SU-DHL-6 (cell line): ENCODE results near the gene ACOX1.

Experiments
- H2AFZ ChIP-seq: fragments of 200-600 bp; sonication (generic); 2 replicates; pipeline ENCODE4 v1.6.1; 2014; ENCODE audit warnings: low read depth, mild to moderate bottlenecking, moderate library complexity, mixed read lengths, antibody characterized with exemption, low read length; ENCODE audit not compliant: severe bottlenecking
- H3F3A ChIP-seq: fragments of 200-600 bp; shearing (Covaris generic); 2 replicates; pipeline ENCODE4 v1.6.0; 2016; ENCODE audit warnings: antibody characterized with exemption, mild to moderate bottlenecking; ENCODE audit not compliant: insufficient read depth
- H3K27ac ChIP-seq: fragments of 200-600 bp; sonication (generic); 2 replicates; pipeline ENCODE4 v1.5.1; 2016; ENCODE audit warnings: low read depth, mild to moderate bottlenecking, low read length, moderate library complexity, mixed read lengths
- H3K27me3 ChIP-seq: fragments of 200-600 bp; sonication (generic), shearing (Covaris generic); 2 replicates; pipeline ENCODE4 v1.6.0; 2014; ENCODE audit warnings: mild to moderate bottlenecking, low read length
- H3K36me3 ChIP-seq: fragments of 200-600 bp; sonication (generic); 2 replicates; pipeline ENCODE4 v1.6.1; 2014; ENCODE audit warnings: mild to moderate bottlenecking, low read length, mixed read lengths
- H3K4me2 ChIP-seq: fragments of 300-600, 200-600 bp; shearing (Covaris generic), sonication (generic); 2 replicates; pipeline ENCODE4 v1.6.0; 2014; ENCODE audit warnings: low read length, low read depth, mild to moderate bottlenecking; ENCODE audit not compliant: poor library complexity, severe bottlenecking
- H3K4me3 ChIP-seq: fragments of 200-600 bp; sonication (generic); 2 replicates; pipeline ENCODE4 v1.5.1; 2014; ENCODE audit warnings: antibody characterized with exemption, low read length, mild to moderate bottlenecking, mixed read lengths; ENCODE audit not compliant: insufficient read depth, poor library complexity, severe bottlenecking
- H3K79me2 ChIP-seq: fragments of 200-600 bp; sonication (generic); 2 replicates; pipeline ENCODE4 v1.6.1; 2014; ENCODE audit warnings: mild to moderate bottlenecking, low read length, moderate library complexity; ENCODE audit not compliant: insufficient read depth
- H3K9ac ChIP-seq: fragments of 200-600 bp; sonication (generic); 2 replicates; pipeline ENCODE4 v1.7.0; 2014; ENCODE audit warnings: mild to moderate bottlenecking, low read length
- H3K9me2 ChIP-seq: fragments of 200-600 bp; sonication (generic); replicated peaks from 2 replicates; pipeline ENCODE4 v1.6.1; 2014; ENCODE audit warnings: low read length; ENCODE audit not compliant: insufficient read depth
- H3K9me3 ChIP-seq: fragments of 200-600 bp; sonication (generic); 2 replicates; pipeline ENCODE4 v1.6.1; 2014; ENCODE audit warnings: low read length, mixed read lengths; ENCODE audit not compliant: insufficient read depth
- H4K20me1 ChIP-seq: fragments of 200-600 bp; sonication (generic); 2 replicates; pipeline ENCODE4 v1.6.1; 2014; ENCODE audit warnings: low read depth, mild to moderate bottlenecking, antibody characterized with exemption, low read length, moderate library complexity, mixed read lengths
- EZH2phosphoT487 ChIP-seq: fragments of 200-600 bp; sonication (generic), shearing (Covaris generic); conservative IDR thresholded peaks from 2 replicates; pipeline ENCODE4 v1.6.1; 2018; ENCODE audit warnings: mild to moderate bottlenecking, antibody characterized with exemption, low read length, moderate library complexity, mixed read lengths
- TF ChIP-seq, protein P1 (sequence below): fragments of 200-600 bp; sonication (generic); IDR thresholded peaks from one replicate; pipeline ENCODE4 v1.5.1; 2017; ENCODE audit warnings: antibody characterized with exemption, mild to moderate bottlenecking, low read length, moderate library complexity; ENCODE audit not compliant: insufficient read depth, poor library complexity, severe bottlenecking

Gene ACOX1

DNA sequence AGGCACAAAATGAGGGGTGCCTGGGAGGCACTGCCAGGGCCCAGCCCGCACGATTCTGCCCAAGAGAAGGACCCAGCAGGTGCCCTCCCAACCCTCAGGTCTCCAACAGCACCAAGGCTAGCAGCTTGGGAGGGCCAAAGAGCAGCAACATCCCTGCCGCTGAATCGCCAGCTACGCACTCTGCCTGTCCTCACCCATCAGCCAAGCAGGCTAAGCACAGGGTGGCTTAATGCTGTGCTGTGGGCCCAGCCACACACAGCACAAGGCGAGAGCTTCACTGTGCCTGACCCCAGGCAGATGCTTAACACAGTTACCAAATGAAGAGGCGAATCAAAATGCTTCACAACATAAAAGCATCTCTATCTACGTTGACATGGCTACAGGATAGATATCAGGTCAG lies 63.7 kb downstream of the ACOX1 start:
- Histone ChIP-seq H3K79me2 (no peaks in the 10 kb centered on the region), H3K9ac (no peak overlapping the region), H3K4me2 (no peak overlapping the region), H3K9me3 (no peaks in the 10 kb centered on the region), H3K27ac (no peak overlapping the region), H3K4me3 (no peak overlapping the region), H3K36me3 (no peaks in the 10 kb centered on the region), H3K27me3 (no peaks in the 10 kb centered on the region), H4K20me1 (no peaks in the 10 kb centered on the region), H3F3A (no peaks in the 10 kb centered on the region), H2AFZ (no peak overlapping the region), H3K9me2 (no peaks in the 10 kb centered on the region)
- no peak for TF ChIP-seq EZH2phosphoT487

DNA sequence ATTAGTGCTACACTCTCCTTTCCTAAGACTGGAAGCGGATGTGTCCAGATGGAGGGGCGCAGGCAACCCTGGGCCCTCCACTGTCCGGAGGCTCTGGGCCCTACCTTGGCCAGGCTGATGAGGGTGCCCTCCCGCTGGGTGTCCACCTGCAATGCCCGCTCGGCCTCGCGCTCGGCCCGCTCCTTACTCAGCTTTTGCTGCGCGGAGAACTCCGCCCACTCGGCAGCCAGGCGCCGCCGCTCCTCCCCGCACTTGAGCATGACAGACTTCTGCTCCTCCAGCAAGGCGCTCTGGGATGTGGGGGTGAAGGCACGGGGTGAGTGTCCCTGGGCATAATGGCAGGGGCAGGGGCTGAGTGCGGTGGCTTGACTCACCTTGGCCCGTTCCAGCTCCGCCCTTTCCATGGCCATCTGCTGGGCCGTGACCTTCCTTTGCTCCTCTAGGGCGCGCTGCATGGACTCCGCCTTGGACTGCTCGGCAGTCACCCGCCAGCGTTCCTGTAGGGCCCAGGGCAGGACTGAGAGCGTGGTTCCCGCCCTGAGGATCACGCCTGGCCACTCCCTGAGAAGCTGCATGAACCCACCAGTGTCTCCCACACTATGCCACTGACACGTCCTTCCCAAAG lies 64.2 kb downstream of the ACOX1 start:
- Histone ChIP-seq H3K27ac (no peak overlapping the region), H3K79me2 (no peaks in the 10 kb centered on the region), H4K20me1 (no peaks in the 10 kb centered on the region), H3K9me3 (no peaks in the 10 kb centered on the region), H3F3A (0 out of 2 replicates have a peak, but pooled peaks cover 2% of the 10 kb centered on the region), H2AFZ (no peak overlapping the region), H3K9ac (no peak overlapping the region), H3K4me2 (no peak overlapping the region), H3K36me3 (no peaks in the 10 kb centered on the region), H3K9me2 (no peaks in the 10 kb centered on the region), H3K4me3 (no peak overlapping the region), H3K27me3 (no peaks in the 10 kb centered on the region)
- TF ChIP-seq EZH2phosphoT487, result no peak
- TF ChIP-seq, protein P1, sequence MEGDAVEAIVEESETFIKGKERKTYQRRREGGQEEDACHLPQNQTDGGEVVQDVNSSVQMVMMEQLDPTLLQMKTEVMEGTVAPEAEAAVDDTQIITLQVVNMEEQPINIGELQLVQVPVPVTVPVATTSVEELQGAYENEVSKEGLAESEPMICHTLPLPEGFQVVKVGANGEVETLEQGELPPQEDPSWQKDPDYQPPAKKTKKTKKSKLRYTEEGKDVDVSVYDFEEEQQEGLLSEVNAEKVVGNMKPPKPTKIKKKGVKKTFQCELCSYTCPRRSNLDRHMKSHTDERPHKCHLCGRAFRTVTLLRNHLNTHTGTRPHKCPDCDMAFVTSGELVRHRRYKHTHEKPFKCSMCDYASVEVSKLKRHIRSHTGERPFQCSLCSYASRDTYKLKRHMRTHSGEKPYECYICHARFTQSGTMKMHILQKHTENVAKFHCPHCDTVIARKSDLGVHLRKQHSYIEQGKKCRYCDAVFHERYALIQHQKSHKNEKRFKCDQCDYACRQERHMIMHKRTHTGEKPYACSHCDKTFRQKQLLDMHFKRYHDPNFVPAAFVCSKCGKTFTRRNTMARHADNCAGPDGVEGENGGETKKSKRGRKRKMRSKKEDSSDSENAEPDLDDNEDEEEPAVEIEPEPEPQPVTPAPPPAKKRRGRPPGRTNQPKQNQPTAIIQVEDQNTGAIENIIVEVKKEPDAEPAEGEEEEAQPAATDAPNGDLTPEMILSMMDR, result no peak

- no peaks in the 10 kb centered on the region for H4K20me1 ChIP-seq
- H3K9me3 ChIP-seq, result no peaks in the 10 kb centered on the region
- H2AFZ ChIP-seq, result no peak overlapping the region
- H3K9me2 ChIP-seq, result no peaks in the 10 kb centered on the region
- peaks cover 10% of the 10 kb centered on the region for H3F3A ChIP-seq
- H3K9ac ChIP-seq, result no peak overlapping the region
- H3K4me3 ChIP-seq, result no peak overlapping the region
- no peak overlapping the region for H3K27ac ChIP-seq
- no peaks in the 10 kb centered on the region for H3K79me2 ChIP-seq
- no peaks in the 10 kb centered on the region for H3K27me3 ChIP-seq
- no peaks in the 10 kb centered on the region for H3K36me3 ChIP-seq
- TF ChIP-seq, protein P1, result no peak
- no peak for TF ChIP-seq EZH2phosphoT487
- H3K4me2 ChIP-seq, result no peak overlapping the region
These were observed 65.3 kb downstream of the ACOX1 start for GRCh38 chr17:75913537-75914210.

DNA sequence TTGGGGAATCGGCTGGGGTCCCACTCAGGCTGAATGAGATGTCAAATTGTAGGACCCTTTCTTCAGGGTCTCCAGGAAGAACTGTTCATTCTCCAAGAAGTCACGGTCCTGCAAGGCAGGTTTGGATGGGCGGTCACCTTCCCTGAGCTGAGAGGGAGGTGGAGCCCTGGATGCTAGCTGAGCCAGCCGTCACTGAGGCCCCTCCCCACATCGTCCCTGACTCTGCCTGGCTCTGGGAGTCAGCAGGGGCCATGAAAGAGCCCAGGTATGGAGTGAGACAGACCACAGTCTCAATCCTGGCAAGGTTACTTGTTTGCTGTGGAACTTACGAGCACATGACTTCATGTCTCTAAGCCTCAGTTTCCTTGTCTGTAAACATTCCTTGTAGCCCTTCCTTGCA lies 68.3 kb downstream of the ACOX1 start:
- H3K27ac ChIP-seq, result no peak overlapping the region
- H3K27me3 ChIP-seq, result no peaks in the 10 kb centered on the region
- no peak overlapping the region for H3K4me3 ChIP-seq
- H3K9me2 ChIP-seq, result no peaks in the 10 kb centered on the region
- H3K4me2 ChIP-seq, result no peak overlapping the region
- no peak overlapping the region for H2AFZ ChIP-seq
- H3F3A ChIP-seq, result peaks cover 10% of the 10 kb centered on the region
- TF ChIP-seq, protein P1, result no peak
- TF ChIP-seq EZH2phosphoT487, result no peak
- H4K20me1 ChIP-seq, result no peaks in the 10 kb centered on the region
- H3K79me2 ChIP-seq, result no peaks in the 10 kb centered on the region
- no peak overlapping the region for H3K9ac ChIP-seq
- no peaks in the 10 kb centered on the region for H3K36me3 ChIP-seq
- H3K9me3 ChIP-seq, result no peaks in the 10 kb centered on the region
